ENCODE results near the gene PVALEF. TPM values are rescaled to one million over a fixed set of nuclear protein-coding genes. Genes with fewer than 3 reads are reported as not detected.

PVALEF gene
- polyA plus RNA-seq, 1 of the 3 experiments (the other 2 are of a cell fraction) = not detected

DNA sequence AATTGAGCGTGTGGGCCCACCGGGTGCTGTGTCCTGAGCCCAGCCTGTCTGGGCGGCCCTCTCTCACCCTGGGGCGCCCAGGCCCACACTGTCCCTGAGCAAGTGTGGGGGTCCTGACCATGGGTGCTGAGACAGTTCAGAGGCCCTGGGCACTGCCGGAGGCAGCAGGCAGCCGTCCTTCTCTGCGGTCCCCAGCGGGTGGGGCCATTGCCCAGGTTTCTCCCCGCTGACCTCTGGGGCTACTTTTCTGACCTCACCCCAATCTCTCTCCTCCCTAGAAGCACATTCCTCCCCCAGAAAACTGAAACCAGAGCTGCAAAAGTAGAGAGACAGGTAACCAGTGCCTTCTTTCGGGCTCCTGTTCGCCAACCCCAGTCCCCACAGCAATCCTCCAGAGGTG is 36.0 kb upstream of the PVALEF start:
- Histone ChIP-seq H3K9ac (no peak overlapping the region), H2AFZ (ENCODE audit: low read depth) (no peak overlapping the region), H4K20me1 (ENCODE audit: insufficient read depth) (no peaks in the 10 kb centered on the region), H3K79me2 (ENCODE audit: insufficient read depth) (no peaks in the 10 kb centered on the region), H3K9me3 (no peaks in the 10 kb centered on the region), H3K4me2 (no peak overlapping the region), H3K9me2 (no peaks in the 10 kb centered on the region), H3K4me3 (ENCODE audit: low read depth in 2 of 2, low read length in 1 of 2) (no peak overlapping the region), H3K27me3 (ENCODE audit: insufficient read depth) (peaks cover 6% of the 10 kb centered on the region; the same call in 1 of the 2 replicates), H3F3A (replicated peaks; ENCODE audit: insufficient read depth) (no peaks in the 10 kb centered on the region), H3K4me1 (ENCODE audit: control insufficient read depth in 1 of 2, insufficient read depth in 2 of 2, low read depth in 1 of 2, low read length in 1 of 2) (no peaks in the 10 kb centered on the region; a peak in 1 of 4 replicates), H3K36me3 (replicated peaks in 1 of 2; ENCODE audit: control insufficient read depth in 1 of 2, insufficient read depth in 2 of 2, low read length in 1 of 2) (no peaks in the 10 kb centered on the region), H3K27ac (ENCODE audit: low read depth in 2 of 2, low read length in 1 of 2) (no peak overlapping the region)
- WGBS (ENCODE audit: low lambda C conversion rate) = 76% methylated on average over 11 of the region's 11 CpGs
- ChIA-PET CTCF (interaction anchor here (0.8 to 3.3 kb wide), 7 partner anchors 12 to 72 kb away, joined by 3 to 28 read pairs (median 4); no protein-coding TSS in a partner anchor), POLR2A (no interaction called here)
- no peak for DNase-seq
- TF ChIP-seq RAD21 (IDR thresholded peaks at IDR 0.05; ENCODE audit: low read length) (peak; percentile 38), MXI1 (IDR thresholded peaks at IDR 0.05; ENCODE audit: low read depth, low read length) (no peak)
- TF ChIP-seq, protein P1, sequence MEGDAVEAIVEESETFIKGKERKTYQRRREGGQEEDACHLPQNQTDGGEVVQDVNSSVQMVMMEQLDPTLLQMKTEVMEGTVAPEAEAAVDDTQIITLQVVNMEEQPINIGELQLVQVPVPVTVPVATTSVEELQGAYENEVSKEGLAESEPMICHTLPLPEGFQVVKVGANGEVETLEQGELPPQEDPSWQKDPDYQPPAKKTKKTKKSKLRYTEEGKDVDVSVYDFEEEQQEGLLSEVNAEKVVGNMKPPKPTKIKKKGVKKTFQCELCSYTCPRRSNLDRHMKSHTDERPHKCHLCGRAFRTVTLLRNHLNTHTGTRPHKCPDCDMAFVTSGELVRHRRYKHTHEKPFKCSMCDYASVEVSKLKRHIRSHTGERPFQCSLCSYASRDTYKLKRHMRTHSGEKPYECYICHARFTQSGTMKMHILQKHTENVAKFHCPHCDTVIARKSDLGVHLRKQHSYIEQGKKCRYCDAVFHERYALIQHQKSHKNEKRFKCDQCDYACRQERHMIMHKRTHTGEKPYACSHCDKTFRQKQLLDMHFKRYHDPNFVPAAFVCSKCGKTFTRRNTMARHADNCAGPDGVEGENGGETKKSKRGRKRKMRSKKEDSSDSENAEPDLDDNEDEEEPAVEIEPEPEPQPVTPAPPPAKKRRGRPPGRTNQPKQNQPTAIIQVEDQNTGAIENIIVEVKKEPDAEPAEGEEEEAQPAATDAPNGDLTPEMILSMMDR (IDR thresholded peaks at IDR 0.05) = peak; percentile 34

GRCh38 chr17:81129711-81130367 is 35.5 kb upstream of the PVALEF start:
- Histone ChIP-seq H3K4me1 (ENCODE audit: control insufficient read depth in 1 of 2, insufficient read depth in 2 of 2, low read depth in 1 of 2, low read length in 1 of 2) (no peaks in the 10 kb centered on the region; a peak in 1 of 4 replicates), H2AFZ (ENCODE audit: low read depth) (no peak overlapping the region), H4K20me1 (ENCODE audit: insufficient read depth) (no peaks in the 10 kb centered on the region), H3K79me2 (ENCODE audit: insufficient read depth) (no peaks in the 10 kb centered on the region), H3K27ac (ENCODE audit: low read depth in 2 of 2, low read length in 1 of 2) (no peak overlapping the region), H3K9me2 (no peaks in the 10 kb centered on the region), H3K4me3 (ENCODE audit: low read depth in 2 of 2, low read length in 1 of 2) (no peak overlapping the region), H3F3A (replicated peaks; ENCODE audit: insufficient read depth) (no peaks in the 10 kb centered on the region), H3K9ac (no peak overlapping the region), H3K4me2 (no peak overlapping the region), H3K36me3 (replicated peaks in 1 of 2; ENCODE audit: control insufficient read depth in 1 of 2, insufficient read depth in 2 of 2, low read length in 1 of 2) (no peaks in the 10 kb centered on the region), H3K27me3 (ENCODE audit: insufficient read depth) (peaks cover 6% of the 10 kb centered on the region; the same call in 1 of the 2 replicates), H3K9me3 (no peaks in the 10 kb centered on the region)
- 68% methylated on average over 11 of the region's 14 CpGs for WGBS (ENCODE audit: low lambda C conversion rate)
- TF ChIP-seq, protein P2, sequence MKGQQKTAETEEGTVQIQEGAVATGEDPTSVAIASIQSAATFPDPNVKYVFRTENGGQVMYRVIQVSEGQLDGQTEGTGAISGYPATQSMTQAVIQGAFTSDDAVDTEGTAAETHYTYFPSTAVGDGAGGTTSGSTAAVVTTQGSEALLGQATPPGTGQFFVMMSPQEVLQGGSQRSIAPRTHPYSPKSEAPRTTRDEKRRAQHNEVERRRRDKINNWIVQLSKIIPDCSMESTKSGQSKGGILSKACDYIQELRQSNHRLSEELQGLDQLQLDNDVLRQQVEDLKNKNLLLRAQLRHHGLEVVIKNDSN (IDR thresholded peaks at IDR 0.05; ENCODE audit: borderline replicate concordance, low read depth) = no peak
- no peak for TF ChIP-seq ELF1 (IDR thresholded peaks at IDR 0.05)
- POLR2A ChIA-PET = no interaction called here
- no peak for DNase-seq
- CTCF ChIA-PET = interaction anchor here (0.8 to 3.3 kb wide), 6 partner anchors 13 to 71 kb away, joined by 3 to 28 read pairs (median 5); no protein-coding TSS in a partner anchor
